ENCODE measurements around the gene PLEKHM1.
"Not testable (repeated sequence)": the region's sequence is repeated elsewhere in the genome, so short reads cannot be mapped to it uniquely, and the experiment has no call there.

Gene PLEKHM1

DNA sequence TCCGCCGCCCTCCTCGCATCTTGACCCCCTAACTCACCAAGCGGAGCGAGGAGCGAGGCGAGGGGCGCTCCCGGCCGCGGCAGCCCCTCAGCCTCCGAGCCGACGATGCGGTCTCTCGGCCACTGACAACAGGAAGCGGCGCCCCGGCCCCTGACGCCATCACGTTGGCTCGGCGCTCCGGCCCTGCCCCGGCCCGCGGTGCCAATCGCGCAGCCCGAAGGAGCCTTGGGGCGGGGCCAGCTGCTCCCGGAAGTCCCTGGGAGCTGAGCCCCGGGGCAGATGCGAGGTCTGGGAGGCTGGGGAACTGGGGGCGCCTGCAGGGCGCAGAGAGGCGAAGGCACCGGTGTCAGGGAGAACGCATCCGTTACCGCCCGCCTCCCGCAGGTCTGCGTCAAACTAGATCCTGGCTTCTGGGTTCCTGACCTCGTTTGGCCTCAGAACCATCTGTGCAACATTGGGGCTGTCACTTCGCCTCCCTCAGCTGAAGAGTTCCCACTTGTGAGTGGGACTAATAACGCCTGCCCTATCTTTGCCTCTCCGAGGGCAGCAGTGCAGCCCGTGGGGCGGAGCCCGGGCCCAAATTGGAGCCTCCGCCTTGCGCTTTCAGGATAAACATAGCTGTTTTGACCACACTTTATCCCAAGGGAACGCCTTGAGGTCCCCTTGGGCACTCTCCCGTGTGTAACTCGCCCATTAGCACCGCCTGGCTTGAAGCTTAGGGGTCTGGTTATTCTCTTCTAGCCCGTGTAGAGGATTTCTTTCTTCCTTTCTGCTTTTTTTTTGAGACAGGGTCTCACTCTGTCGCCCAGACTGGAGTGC lies at the start of gene PLEKHM1:
PLEKHM1 (minus strand) TSS at position 107 of the 819 bp plus-strand sequence. CDS start 8,237 bp downstream, outside the sequence.
- peak; percentile 72 for DNase-seq

DNA sequence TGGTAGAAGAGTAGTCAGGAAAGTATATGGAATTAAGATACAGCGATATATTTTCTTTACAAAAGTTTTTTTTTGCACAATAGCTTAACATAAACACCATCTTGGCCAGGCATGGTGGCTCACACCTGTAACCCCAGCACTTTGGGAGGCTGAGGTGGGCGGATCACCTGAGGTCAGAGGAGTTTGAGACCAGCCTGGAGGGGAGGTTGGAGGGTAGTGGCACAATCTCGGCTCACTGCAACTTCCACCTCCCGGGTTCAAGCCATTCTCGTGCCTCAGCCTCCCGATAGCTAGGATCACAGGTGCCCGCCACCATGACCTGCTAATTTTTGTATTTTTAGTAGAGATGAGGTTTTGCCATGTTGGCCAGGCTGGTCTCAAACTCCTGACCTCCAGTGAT lies 47.6 kb upstream of the PLEKHM1 start:
- not testable (repeated sequence) for DNase-seq

DNA sequence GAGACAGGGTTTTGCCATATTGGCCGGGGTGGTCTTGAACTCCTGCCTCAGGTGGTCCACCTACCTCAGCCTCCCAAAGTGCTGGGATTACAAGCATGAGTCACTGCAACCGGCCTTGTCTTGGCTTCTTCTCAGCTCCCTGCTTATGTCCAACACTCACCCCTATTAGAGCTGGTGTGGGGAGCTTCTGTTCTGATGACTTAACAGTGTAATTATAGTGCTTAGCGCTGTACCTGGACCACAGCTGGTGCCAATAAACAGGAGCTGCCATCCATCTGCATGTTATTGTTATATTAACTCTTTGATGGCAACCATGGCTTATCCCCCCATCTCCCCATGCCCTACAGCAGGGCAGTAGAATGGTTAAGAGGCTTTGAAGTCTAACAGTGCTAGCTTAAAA lies 15.6 kb upstream of the PLEKHM1 start:
- not testable (repeated sequence) for DNase-seq

DNA sequence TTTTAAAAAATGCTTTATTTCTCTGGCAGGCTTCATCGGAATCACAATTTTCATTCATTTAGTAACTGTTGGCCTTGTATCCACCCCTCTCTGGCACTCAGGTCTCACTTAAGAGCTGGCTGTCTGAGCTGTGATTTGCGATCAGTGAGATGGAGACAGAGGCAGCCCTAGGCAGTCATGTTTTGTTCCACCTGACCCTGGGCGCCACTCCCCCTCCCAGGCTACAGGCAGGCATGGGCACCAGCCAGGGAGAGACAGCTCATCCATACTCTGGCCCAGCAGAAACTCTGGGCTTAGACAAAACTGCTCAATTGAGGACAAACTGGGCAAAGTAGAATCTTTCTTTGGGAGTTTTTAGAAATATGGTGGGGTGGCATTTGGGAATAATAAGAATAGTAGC lies 14.7 kb upstream of the PLEKHM1 start:
- DNase-seq = not testable (repeated sequence)

DNA sequence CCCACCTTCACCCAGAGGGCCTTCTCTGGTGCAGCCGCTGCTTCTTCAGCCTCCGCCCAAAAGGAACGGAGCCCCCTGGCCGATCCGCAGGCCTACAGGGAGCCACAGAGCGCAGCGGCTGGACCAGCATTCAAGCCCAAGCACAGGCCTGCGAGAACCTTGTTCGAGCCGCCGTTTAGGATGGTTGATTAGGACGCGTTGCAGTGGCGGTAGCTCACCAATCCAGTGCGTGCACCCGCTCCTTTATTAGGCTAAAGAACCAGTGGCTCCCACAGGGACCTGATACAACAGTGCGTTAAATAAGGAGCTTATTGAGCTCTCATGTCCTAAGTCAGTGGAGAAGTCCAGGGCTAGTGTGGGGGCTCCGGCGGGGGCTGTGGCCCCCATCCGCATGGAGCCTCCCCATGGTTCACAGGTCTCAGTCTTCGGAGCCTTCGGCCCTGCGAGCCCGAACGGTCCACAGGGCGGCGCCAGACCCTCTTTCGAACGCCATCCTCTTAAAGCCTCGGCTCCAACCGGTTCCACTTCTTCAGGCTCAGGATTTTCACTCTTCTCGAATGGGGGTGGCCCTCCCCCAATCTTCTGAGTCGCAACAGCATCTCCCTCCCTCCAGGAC lies 10.7 kb upstream of the PLEKHM1 start:
- not testable (repeated sequence) for DNase-seq

DNA sequence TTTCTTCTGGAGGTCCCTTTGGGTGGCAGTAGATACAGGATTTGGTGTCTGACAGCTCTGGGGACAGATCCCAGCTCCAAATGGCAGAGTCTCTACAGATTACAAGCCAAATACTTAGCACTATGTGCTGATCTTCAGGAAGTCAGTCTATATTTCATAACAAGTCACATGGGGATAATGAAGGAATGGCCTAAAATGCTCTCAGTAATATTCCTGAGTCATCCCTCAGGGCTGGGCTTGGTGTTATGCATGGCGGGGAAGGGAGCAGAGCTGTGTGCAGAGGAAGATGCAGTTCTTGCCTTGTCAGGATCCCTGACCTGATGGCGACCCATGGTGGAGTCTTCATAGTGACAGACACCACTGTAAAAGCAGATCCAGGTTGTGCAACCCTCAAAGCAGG lies 10.0 kb upstream of the PLEKHM1 start:
- DNase-seq = not testable (repeated sequence)

DNA sequence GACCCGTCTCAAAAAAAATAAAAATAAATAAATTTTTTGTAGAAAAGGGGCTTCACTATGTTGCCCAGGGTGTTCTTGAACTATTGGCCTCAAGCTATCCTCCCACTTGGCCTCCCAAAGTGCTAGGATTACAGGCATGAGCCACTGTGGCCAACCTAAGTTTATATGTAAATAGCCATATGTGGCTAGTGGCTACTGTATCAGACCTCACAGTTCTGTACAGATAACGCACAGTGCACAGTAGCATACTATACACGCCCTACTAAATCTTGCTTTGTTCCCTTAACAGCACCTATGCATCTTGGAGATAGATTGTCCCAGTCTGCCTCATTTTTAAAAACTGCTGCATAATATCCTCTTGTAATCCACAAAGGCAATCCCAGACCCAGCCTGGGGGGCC lies 8.7 kb upstream of the PLEKHM1 start:
- DNase-seq = not testable (repeated sequence)

DNA sequence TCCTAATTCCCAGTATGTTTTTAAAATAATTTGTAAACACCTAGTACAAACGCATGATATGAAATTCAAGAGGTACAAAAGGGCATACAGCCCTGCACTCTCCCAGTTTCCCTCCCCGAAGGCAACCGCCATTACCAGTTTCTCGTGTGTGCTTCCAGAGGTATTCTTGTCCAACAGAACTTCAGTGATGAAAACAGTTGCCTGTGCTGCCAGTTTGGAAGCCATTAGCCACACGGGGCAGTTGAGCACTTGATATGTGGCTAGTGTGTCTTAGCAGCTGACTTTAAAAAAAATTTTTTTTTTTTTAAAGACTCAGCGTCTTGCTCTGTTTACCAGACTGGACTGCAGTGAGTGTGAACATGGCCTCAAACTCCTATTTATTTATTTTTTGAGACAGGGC lies 7.9 kb upstream of the PLEKHM1 start:
- not testable (repeated sequence) for DNase-seq

DNA sequence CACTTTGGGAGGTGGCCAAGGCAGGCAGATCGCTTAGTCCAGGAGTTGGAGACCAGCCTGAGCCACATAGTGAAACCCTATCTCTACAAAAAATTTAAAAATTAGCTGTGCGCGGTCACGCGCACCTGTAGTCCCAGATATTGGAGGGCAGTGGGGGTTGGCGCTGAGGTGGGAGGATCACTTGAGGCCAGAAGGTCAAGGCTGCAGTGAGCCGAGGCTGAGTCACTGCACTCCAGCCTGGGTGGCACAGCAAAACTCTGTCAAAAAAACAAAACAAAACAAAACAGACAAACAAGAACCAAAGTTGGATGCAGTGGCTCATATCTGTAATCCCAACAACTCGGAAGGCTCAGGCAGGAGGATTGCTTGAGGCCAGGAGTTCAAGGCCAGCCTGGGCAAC lies 6.9 kb upstream of the PLEKHM1 start:
- not testable (repeated sequence) for DNase-seq

DNA sequence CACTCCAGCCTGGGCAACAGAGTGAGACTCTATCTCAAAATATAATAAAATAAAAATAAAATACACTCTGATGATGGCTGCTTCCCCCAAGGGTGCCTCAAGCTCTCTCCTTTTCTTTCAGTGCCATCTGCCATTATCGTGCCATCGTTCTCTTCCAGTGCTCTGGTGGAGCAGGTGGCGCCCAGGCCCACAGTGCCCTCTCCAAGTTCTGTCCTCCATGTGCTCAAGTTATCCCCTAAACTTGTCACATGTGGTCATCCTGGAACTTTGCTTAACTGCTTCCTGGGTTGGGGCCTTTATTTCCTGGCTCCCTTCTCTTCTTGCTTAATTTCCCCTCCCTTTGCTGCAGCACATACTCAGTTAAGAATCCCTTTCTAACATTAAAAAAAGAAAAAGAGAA lies 6.0 kb upstream of the PLEKHM1 start:
- not testable (repeated sequence) for DNase-seq

DNA sequence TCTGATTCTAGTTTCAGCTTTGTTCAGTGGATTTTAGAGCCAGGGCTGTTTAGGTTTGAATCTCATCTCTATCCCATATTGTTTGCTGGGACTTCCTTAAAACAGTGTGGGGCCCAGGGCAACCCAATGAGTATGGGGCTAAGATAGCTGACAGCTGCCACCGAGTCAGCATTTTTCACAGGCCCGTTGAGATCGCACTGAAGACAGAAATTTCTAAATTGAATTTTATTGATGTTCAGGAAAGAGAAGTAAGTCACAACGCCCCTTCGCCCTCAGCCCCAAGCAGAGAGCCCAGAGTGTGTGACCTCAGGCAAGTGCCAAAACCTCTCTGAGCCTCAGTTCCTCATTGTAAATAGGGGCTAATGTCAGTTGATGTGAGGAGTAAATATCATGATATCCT lies 4.0 kb upstream of the PLEKHM1 start:
- DNase-seq = not testable (repeated sequence)

DNA sequence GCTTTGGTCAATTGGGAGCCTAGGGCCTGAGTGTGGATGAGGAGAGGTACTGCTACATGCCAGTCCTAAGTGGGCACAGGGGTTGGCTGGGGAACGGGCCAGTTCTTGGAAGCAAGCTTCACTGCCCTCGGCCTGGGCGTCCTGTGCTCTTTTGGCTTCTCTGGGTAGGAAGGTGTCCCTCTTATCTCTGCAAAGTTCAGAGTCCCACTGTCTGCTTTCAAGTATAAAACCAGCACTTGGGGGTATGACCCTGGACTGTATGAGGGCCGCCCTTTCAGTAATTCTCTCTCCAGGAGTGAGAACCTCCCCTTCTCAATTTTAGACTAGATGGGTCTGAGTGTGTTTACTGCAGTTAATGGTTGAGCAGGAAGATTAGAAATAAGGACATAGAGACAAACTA lies 1.6 kb upstream of the PLEKHM1 start:
- not testable (repeated sequence) for DNase-seq

DNA sequence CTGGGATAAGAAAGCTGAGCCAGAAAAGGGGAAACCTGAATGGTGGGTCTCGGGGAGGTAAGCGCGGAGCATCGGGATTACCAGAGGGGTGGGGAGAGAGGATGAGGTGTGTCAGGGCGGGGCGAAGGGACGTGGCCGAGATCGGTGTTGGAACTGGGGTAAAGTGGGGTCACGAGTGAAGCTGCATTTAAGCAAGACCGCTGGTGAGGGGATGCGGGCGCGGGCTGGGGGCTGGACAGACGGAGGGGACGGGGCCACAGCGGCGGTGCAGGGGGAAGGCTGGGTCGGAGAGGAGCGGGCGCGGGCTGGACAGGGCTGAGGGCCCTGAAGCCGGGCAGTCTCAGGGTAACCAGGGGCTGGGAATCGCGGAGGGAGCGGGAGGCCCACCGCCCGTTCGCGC lies 323 bp downstream of the PLEKHM1 start:
- not testable (repeated sequence) for DNase-seq

DNA sequence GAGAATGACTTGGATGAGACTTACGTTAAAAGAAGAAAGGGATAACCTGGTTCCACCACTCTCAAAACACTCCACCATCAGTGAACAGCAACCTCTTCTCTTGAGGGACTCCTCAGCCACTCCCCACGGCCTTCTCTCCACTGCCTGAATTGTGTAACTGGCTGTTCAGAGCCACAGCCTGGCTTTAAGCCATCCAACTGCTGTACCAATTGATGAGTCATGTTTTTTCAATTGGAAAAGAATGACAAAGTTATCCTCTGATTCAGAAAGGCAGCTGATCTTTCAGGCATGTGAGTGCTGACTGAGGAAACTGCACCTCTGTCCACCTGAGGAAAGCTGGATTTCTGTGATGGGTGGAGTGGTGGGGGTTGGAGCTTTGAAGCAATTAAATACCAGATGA lies 2.8 kb downstream of the PLEKHM1 start:
- DNase-seq = not testable (repeated sequence)

DNA sequence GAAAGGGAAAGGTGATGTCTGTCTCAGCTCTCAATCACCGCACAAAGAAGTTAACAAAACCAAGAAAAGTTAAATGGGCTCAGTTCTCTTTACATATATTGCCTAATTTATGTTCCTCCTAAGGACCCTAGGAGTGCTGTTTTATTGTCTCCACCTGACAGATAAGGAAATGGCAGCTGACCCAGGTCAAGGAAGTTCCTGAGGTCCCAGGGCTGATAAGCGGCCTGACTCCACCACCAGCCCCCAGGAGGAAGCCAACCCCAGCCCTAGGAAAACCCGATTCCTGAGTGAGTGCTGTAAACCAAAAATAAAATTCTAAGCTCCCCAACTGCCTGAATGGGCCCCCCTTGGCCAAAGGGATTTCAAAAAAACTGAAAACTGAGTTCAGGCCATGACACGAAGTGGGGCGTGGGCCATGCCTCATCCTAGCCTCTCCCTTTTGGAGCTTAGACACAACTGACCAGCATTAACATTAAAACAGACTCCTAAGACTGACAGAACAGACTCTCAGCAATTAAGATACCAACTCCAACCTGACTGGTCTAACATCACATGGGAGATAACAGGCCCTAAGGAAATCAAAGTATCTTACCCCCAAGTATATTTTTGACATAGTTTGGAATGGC lies 6.8 kb downstream of the PLEKHM1 start:
- DNase-seq = not testable (repeated sequence)

DNA sequence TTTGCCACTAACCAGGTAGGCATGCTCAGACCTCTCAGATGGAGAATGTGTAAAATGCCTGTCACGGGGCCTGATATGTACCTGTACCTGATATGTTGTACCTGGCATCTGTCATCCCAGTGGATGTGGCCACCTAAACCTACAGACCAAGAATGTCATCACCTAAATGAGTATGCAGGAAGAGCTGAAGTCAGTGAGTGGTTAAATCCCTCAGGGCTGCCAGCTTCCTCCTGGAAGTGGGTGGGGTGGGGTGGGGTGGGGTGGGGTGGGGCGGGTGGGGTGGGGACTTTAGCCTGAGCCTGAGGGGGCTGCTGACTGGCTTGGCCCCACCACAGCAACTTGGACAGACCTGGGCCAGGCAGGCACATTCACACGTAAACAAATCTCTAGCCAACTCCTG lies 7.3 kb downstream of the PLEKHM1 start:
- not testable (repeated sequence) for DNase-seq

DNA sequence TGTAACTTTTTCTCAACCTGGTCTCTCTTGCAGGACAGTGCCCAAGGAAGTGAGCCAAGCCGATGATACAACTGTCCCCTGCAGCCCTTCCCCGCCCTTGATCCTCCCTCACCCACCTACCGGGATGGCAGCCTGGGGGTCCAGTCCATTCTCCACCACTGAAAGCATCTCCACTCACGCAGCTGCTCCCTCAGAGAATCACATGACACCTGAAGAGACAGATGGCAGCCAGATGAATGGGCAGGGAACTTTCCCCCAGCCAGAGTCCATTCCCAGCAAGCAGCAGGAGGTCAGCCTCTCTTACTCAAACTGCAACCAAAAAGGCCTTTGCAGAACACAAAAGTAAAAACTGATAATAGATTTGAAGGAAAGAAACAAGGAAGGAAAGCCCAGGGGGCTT lies 8.2 kb downstream of the PLEKHM1 start:
- not testable (repeated sequence) for DNase-seq

DNA sequence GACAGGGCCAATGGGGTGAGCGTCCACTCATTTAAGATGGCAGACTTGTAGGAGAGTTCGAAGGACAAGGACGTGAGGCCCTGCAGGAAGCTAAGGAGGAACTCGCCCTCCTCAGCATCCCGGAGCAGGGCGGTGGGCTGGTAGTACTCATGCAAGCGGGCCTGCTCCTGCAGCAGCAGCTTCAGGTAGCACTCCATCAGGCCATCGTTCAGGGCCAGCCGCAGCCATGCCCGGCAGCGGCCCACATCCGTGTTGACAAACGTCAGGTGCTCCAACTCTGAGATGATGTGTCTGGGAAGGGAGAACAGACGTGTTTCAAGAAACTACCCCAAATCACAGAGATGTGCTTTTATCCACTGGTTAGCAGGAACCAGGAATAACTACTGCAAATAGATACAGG lies 15.1 kb downstream of the PLEKHM1 start:
- DNase-seq = not testable (repeated sequence)

DNA sequence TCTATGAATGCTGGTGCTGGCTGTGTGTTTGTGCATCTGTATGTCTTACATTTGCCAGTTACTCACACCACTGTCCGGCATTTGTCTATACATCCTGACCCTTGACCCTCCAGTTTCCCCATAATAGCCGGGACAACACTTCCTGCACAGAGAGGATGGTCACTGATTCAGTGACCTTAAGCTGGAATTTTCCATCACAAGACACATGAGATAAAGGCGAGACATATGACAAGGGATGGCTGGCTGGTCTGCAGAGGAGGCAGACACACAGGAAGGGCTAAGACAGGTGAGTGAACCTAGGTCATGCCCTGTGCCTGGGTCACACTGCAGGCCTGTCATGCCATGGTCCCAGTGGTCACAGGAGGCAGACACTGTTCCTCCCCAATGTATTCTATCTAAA lies 18.3 kb downstream of the PLEKHM1 start:
- not testable (repeated sequence) for DNase-seq

DNA sequence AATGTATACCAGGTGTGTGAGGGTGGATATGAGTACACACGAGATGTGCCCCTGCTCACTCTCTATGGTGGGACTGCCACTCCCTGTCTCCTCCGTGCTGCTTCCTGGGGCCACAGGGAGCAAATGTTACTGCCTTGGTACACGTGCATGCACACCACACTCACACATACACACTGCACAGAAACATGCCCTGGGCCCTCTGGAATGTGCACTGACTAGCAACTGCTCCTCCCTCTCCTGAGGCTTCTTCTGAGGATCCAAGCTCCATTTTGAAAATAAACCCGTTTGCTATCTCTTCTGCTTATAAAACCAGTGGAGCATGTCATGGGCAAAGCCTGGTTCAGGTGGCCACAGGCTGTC lies 21.3 kb downstream of the PLEKHM1 start:
- not testable (repeated sequence) for DNase-seq

DNA sequence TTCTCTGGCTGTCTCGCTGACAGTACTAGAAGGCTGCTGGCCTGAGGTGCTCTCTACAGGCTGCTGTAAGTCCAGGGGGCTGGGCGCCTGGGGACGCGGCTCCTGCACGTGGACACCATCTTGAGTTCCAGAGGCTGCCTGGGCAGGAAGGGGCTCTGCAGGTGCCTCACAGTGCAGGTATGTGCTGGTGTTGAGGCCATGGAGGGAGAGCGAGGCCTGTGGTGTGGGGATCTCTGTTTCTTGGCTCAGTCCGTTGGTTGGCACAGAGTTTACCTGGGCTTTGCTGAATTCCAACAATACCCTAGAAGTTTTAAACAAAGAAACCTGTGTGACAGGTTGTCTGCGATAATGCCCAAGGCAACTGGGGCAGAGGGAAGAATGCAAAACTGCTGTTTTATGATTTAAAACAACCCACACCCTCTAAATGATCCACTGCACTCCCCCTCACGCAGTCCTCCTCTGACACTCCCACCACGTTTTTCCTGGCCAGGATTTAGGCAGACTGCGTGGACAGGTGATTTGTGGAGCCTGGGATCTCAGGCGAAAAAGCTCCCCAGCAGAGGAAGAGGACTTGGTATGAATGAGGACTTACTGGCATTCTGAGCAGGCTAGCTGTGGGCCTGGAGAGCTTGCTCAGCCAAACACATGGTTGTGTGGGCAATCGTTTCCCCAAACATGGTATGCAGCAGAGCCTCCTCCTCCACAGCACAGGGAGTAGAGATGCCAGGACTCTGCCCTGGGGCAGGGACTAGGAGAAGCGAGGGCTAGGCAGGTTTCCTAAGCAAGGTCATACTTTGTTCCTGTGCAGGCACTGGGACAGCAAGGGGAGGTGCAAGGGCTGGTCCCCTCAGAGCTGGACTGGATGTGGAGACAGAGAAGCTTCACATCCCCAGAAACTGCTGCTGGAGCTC lies 22.0 kb downstream of the PLEKHM1 start:
- DNase-seq = not testable (repeated sequence)

DNA sequence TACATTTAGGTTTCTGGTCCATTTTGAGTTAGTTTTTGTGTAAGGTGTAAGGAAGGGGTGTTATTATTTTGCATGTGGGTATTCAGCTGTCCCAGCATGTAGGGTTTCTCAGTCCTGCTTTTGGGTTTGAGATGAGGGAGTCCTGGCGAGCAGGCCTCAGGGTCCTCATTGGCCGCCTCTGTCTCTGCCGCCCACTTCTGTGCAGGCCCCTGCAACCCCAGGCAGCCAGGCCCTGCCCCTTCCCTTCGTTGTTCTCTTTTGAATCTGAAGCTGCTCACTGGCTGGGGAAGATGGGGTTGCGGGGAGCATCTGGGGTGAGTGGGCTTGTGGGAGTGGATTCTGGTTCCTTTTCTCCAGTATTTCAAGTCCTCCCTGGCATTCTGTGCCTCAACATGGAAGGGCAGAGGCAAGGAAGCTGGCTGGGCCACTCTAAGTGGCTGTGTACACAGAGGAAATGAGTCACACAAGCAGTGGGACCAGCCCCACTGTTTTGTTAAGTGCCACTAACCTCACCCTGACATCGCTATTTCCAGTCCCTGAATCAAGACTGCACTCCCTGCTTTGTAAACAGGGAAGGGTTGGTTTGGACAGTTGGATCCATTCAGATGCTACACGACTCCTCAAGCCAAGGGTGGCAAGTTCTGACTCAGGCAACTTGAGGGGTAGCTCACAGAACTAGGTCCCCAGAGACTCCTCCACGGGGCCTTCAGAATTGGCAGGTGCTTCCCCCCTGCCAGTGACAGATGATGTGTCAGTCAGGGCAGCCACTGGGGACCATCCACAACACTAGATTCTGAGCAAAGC lies 28.8 kb downstream of the PLEKHM1 start:
- DNase-seq = peak; percentile 43
